ENCODE data around the gene MMP13.

GRCh38 chr11:102926517-102926916 is 29.0 kb downstream of the MMP13 start:
- no peak for TF ChIP-seq EZH2 (IDR thresholded peaks at IDR 0.05; ENCODE audit: insufficient read depth, poor library complexity, severe bottlenecking)
- no peak for TF ChIP-seq EZH2phosphoT487 (IDR thresholded peaks at IDR 0.05; ENCODE audit: insufficient read depth, low read depth)

Measured in GM23248 (cell line).